Tibial nerve (tissue), 3 donors: ENCODE results near the gene SLC2A6.

ENCODE experiments used
- CTCF ChIP-seq, 5 experiments: fragments of 200-600 bp in 3 of 5; fragments of 450-650 bp in 2 of 5; sonication (generic) in 3 of 5; IDR thresholded peaks; one replicate each; pipeline ENCODE4 v1.5.1; 2016 to 2019; ENCODE audit warnings: antibody characterized with exemption in 5 of 5, mild to moderate bottlenecking in 3 of 5, moderate library complexity in 2 of 5
- POLR2A ChIP-seq, 2 donors: fragments of 450-650 bp; IDR thresholded peaks; one replicate each; pipeline ENCODE4 v1.6.1; 2017; ENCODE audit warnings: antibody characterized with exemption in 2 of 2, mild to moderate bottlenecking in 2 of 2, moderate library complexity in 2 of 2

- TF ChIP-seq POLR2A (IDR thresholded peaks at IDR 0.05) (no peak), CTCF (IDR thresholded peaks at IDR 0.05) (no peak)
Measured at GRCh38 chr9:133478851-133479711, at the start of gene SLC2A6.
